IPS DF 6.9 (cell line): ENCODE results near the gene POLR1H.

Source experiments
- DNase-seq: peaks from one replicate; pipeline ENCODE4 v3.0.0-alpha.2; 2013; ENCODE audit warnings: low read depth, low spot score
- H3K27ac ChIP-seq: one replicate; pipeline ENCODE4 v1.5.1; 2013; ENCODE audit warnings: low read length, control low read depth
- H3K27me3 ChIP-seq: 2 replicates; pipeline ENCODE4 v1.6.1; 2013; ENCODE audit warnings: mild to moderate bottlenecking, low read length; ENCODE audit not compliant: control insufficient read depth, insufficient read depth
- H3K36me3 ChIP-seq: 2 replicates; pipeline ENCODE4 v1.6.1; 2013; ENCODE audit warnings: low read length; ENCODE audit not compliant: control insufficient read depth, insufficient read depth
- H3K4me1 ChIP-seq: 2 replicates; pipeline ENCODE4 v1.6.1; 2013; ENCODE audit warnings: low read length; ENCODE audit not compliant: control insufficient read depth, insufficient read depth
- H3K4me3 ChIP-seq: 2 replicates; pipeline ENCODE4 v1.5.1; 2013; ENCODE audit warnings: mild to moderate bottlenecking, low read length
- H3K9me3 ChIP-seq: 2 replicates; pipeline ENCODE4 v1.6.1; 2013; ENCODE audit warnings: low read length, inconsistent platforms; ENCODE audit not compliant: control insufficient read depth, insufficient read depth
- WGBS: extraction: QIAGEN DNeasy Blood & Tissue Kit; methylation state at CpG from one replicate; pipeline ENCODE4 v1.1.7; 2013; ENCODE audit warnings: mixed read lengths, missing lambda C conversion rate; ENCODE audit not compliant: insufficient read length, insufficient coverage; 5-methylcytosine and 5-hydroxymethylcytosine counted together

POLR1H gene

GRCh38 chr6:30074331-30075093, 13.4 kb downstream of the POLR1H start:
- H3K36me3 ChIP-seq = no peaks in the 10 kb centered on the region
- H3K27ac ChIP-seq = no peak overlapping the region
- H3K27me3 ChIP-seq = peaks cover 51% of the 10 kb centered on the region
- no peak for DNase-seq
- peak overlapping the region; percentile 38; the same call in 1 of the 2 replicates for H3K4me3 ChIP-seq
- H3K4me1 ChIP-seq = 0 out of 2 replicates have a peak, but pooled peaks cover 2% of the 10 kb centered on the region
- H3K9me3 ChIP-seq = no peaks in the 10 kb centered on the region
- WGBS = no CpG with 5 or more reads among the region's 37 CpGs

GRCh38 chr6:30075094-30075789, 14.2 kb downstream of the POLR1H start, which contains the start of gene RNF39:
Gene RNF39 (minus strand): TSS chr6:30075769. CDS start chr6:30075585, 184 bp downstream.
- peak within 1 kb of the TSS; percentile 38; the same call in 1 of the 2 replicates for H3K4me3 ChIP-seq
- 0 out of 2 replicates have a peak, but pooled peaks cover 2% of the 10 kb centered on the region for H3K4me1 ChIP-seq
- peaks cover 51% of the 10 kb centered on the region for H3K27me3 ChIP-seq
- no peaks in the 10 kb centered on the region for H3K9me3 ChIP-seq
- no CpG with 5 or more reads among the region's 64 CpGs for WGBS
- H3K27ac ChIP-seq = no peak within 1 kb of the TSS
- H3K36me3 ChIP-seq = no peaks in the 10 kb centered on the region
- no peak for DNase-seq

- H3K4me3 ChIP-seq = peak overlapping the region; percentile 38; the same call in 1 of the 2 replicates
Observed at GRCh38 chr6:30075790-30076732, 15.0 kb downstream of the POLR1H start.

GRCh38 chr6:30077218-30077617, 16.2 kb downstream of the POLR1H start:
- no peaks in the 10 kb centered on the region for H3K36me3 ChIP-seq
- no peak overlapping the region for H3K4me3 ChIP-seq
- H3K27me3 ChIP-seq = peaks cover 36% of the 10 kb centered on the region
- H3K9me3 ChIP-seq = no peaks in the 10 kb centered on the region
- WGBS = no CpG with 5 or more reads among the region's 4 CpGs
- H3K4me1 ChIP-seq = 0 out of 2 replicates have a peak, but pooled peaks cover 2% of the 10 kb centered on the region
- no peak for DNase-seq
- H3K27ac ChIP-seq = no peak overlapping the region

More at GRCh38 chr6:30075790-30076732, 15.0 kb downstream of the POLR1H start:
- H3K27ac ChIP-seq = no peak overlapping the region
- H3K4me1 ChIP-seq = 0 out of 2 replicates have a peak, but pooled peaks cover 2% of the 10 kb centered on the region
- no peaks in the 10 kb centered on the region for H3K9me3 ChIP-seq
- H3K27me3 ChIP-seq = peaks cover 46% of the 10 kb centered on the region
- WGBS = no CpG with 5 or more reads among the region's 22 CpGs
- H3K36me3 ChIP-seq = no peaks in the 10 kb centered on the region
- no peak for DNase-seq

- WGBS = no CpG with 5 or more reads among the region's 5 CpGs
- H3K4me1 ChIP-seq = no peaks in the 10 kb centered on the region
- DNase-seq = no peak
Observed at GRCh38 chr6:30087876-30088275, 26.8 kb downstream of the POLR1H start.

GRCh38 chr6:30091577-30092381, 30.7 kb downstream of the POLR1H start:
- no peaks in the 10 kb centered on the region for H3K27me3 ChIP-seq
- H3K4me1 ChIP-seq = no peaks in the 10 kb centered on the region
- no peaks in the 10 kb centered on the region for H3K36me3 ChIP-seq
- DNase-seq = no peak
- H3K27ac ChIP-seq = no peak overlapping the region
- H3K4me3 ChIP-seq = no peak overlapping the region
- no peaks in the 10 kb centered on the region for H3K9me3 ChIP-seq
- no CpG with 5 or more reads among the region's 11 CpGs for WGBS

More at GRCh38 chr6:30087876-30088275, 26.8 kb downstream of the POLR1H start:
- Histone ChIP-seq H3K27me3 (no peaks in the 10 kb centered on the region), H3K27ac (no peak overlapping the region), H3K4me3 (no peak overlapping the region), H3K36me3 (no peaks in the 10 kb centered on the region), H3K9me3 (no peaks in the 10 kb centered on the region)

GRCh38 chr6:30092852-30093543, 31.9 kb downstream of the POLR1H start:
- no peaks in the 10 kb centered on the region for H3K36me3 ChIP-seq
- no peak overlapping the region for H3K4me3 ChIP-seq
- H3K27me3 ChIP-seq = peaks cover 2% of the 10 kb centered on the region; the same call in 1 of the 2 replicates
- no CpG with 5 or more reads among the region's 6 CpGs for WGBS
- no peaks in the 10 kb centered on the region for H3K4me1 ChIP-seq
- H3K27ac ChIP-seq = no peak overlapping the region
- no peak for DNase-seq
- H3K9me3 ChIP-seq = no peaks in the 10 kb centered on the region

GRCh38 chr6:30093951-30094661, 33.0 kb downstream of the POLR1H start:
- WGBS = no CpG with 5 or more reads among the region's 5 CpGs
- H3K4me1 ChIP-seq = no peaks in the 10 kb centered on the region
- peaks cover 7% of the 10 kb centered on the region; the same call in 1 of the 2 replicates for H3K27me3 ChIP-seq
- H3K9me3 ChIP-seq = no peaks in the 10 kb centered on the region
- H3K36me3 ChIP-seq = no peaks in the 10 kb centered on the region
- no peak overlapping the region for H3K27ac ChIP-seq
- H3K4me3 ChIP-seq = no peak overlapping the region
- DNase-seq = no peak
